PC-3 (cell line): ENCODE data around the gene PHTF2. TPM values are rescaled to one million over a fixed set of nuclear protein-coding genes. Genes with fewer than 3 reads are reported as not detected.

Experiments
- ATAC-seq: fragments of 200-7000 bp; cut with Tn5 transposase; 2 replicates; pipeline ENCODE4 v1.9.1; 2020; ENCODE audit warnings: mild to moderate bottlenecking, moderate library complexity
- Bru-seq: library from RNA; stranded (reverse); fragments of 400-500 nt; gene quantifications from one replicate; lab custom pipeline; 2021; lab: Mats Ljungman, UMichigan
- BruChase-seq, 2 experiments: library from RNA; stranded (reverse); fragments of 400-500 nt; gene quantifications; one replicate each; lab custom pipeline; 2021; lab: Mats Ljungman, UMichigan
- BruUV-seq: library from RNA; stranded (reverse); fragments of 400-500 nt; replicated peaks from 2 replicates; lab custom pipeline; 2021; lab: Mats Ljungman, UMichigan
- CTCF ChIA-PET: fragments of 300-600 bp; sonication (Branson Sonifier 250); formaldehyde crosslinking; loops from one replicate; lab custom pipeline; 2022; ENCODE audit warnings: antibody characterized with exemption; lab: Charles Lee
- POLR2A ChIA-PET: fragments of 300-600 bp; sonication (Branson Sonifier 250); formaldehyde crosslinking; loops from one replicate; lab custom pipeline; 2022; ENCODE audit warnings: antibody characterized with exemption; ENCODE audit not compliant: unreplicated experiment; lab: Charles Lee
- DNase-seq: peaks from one replicate; pipeline ENCODE4 v3.0.0-alpha.2; 2015
- H2AFZ ChIP-seq: fragments of 300-600 bp; sonication (generic); 2 replicates; pipeline ENCODE4 v1.6.0; 2016; ENCODE audit warnings: antibody characterized with exemption, low read length
- H3F3A ChIP-seq: fragments of 300-600 bp; sonication (generic); one replicate; pipeline ENCODE4 v1.6.0; 2017; ENCODE audit warnings: antibody characterized with exemption, low read length, control low read depth, mild to moderate bottlenecking; ENCODE audit not compliant: unreplicated experiment
- H3K27ac ChIP-seq: fragments of 300-600 bp; sonication (generic); 2 replicates; pipeline ENCODE4 v1.5.1; 2016; ENCODE audit warnings: mild to moderate bottlenecking, low read length
- H3K27me3 ChIP-seq: fragments of 300-600 bp; sonication (generic); 2 replicates; pipeline ENCODE4 v1.6.1; 2016; ENCODE audit warnings: low read length, mixed read lengths
- H3K36me3 ChIP-seq: fragments of 300-600 bp; sonication (generic); 2 replicates; pipeline ENCODE4 v1.6.1; 2016; ENCODE audit warnings: low read depth, mixed run types, low read length, mixed read lengths
- H3K4me1 ChIP-seq: fragments of 300-600 bp; sonication (generic); 2 replicates; pipeline ENCODE4 v1.5.1; 2016; ENCODE audit warnings: low read length; ENCODE audit not compliant: insufficient read depth
- H3K4me2 ChIP-seq: fragments of 300-600 bp; sonication (generic); 2 replicates; pipeline ENCODE4 v1.6.0; 2016; ENCODE audit warnings: low read length
- H3K4me3 ChIP-seq: fragments of 300-600 bp; sonication (generic); 2 replicates; pipeline ENCODE4 v1.5.1; 2016; ENCODE audit warnings: mild to moderate bottlenecking, low read length, mixed read lengths
- H3K79me2 ChIP-seq: fragments of 300-600 bp; sonication (generic); 2 replicates; pipeline ENCODE4 v1.6.1; 2017; ENCODE audit warnings: low read length, mixed read lengths
- H3K9ac ChIP-seq: fragments of 300-600 bp; sonication (generic); 2 replicates; pipeline ENCODE4 v1.6.0; 2016; ENCODE audit warnings: mild to moderate bottlenecking, low read length
- H3K9me2 ChIP-seq: fragments of 300-600 bp; sonication (generic); replicated peaks from 2 replicates; pipeline ENCODE4 v1.6.1; 2016; ENCODE audit warnings: mixed run types, low read length, mixed read lengths
- H3K9me3 ChIP-seq: fragments of 300-600 bp; sonication (generic); 2 replicates; pipeline ENCODE4 v1.6.1; 2016; ENCODE audit warnings: low read length, mixed read lengths
- H4K20me1 ChIP-seq: fragments of 300-600 bp; sonication (generic); 2 replicates; pipeline ENCODE4 v1.6.1; 2016; ENCODE audit warnings: low read length, mixed read lengths
- EZH2 ChIP-seq: fragments of 300-600 bp; sonication (generic); IDR thresholded peaks from one replicate; pipeline ENCODE4 v1.6.1; 2017; ENCODE audit warnings: antibody characterized with exemption, mild to moderate bottlenecking, low read length; ENCODE audit not compliant: unreplicated experiment
- EZH2phosphoT487 ChIP-seq: fragments of 300-600 bp; sonication (generic); IDR thresholded peaks from 2 replicates; pipeline ENCODE4 v1.6.1; 2018; ENCODE audit warnings: mild to moderate bottlenecking, antibody characterized with exemption, low read length, borderline replicate concordance
- intact Hi-C: fragments of 100-400 bp; cut with micrococcal nuclease; formaldehyde crosslinking; loops from 2 replicates; pipeline ENCODE4 v1.9.0; 2023
- long read RNA-seq: library from polyadenylated mRNA; unstranded; transcript quantifications from one replicate; pipeline ENCODE4 v2.0.0, GENCODE V29; 2021; ENCODE audit not compliant: unreplicated experiment
- total RNA-seq: library from RNA; depleted of rRNA; stranded (reverse); fragments of >200 nt; gene quantifications from 2 replicates; pipeline ENCODE4 v1.2.3, GENCODE V29; 2014; rRNA removed
- TF ChIP-seq, protein P1 (sequence below): fragments of 300-600 bp; sonication (generic); conservative IDR thresholded peaks from 2 replicates; pipeline ENCODE4 v1.5.1; 2017; ENCODE audit warnings: antibody characterized with exemption, low read depth, mild to moderate bottlenecking, low read length

PHTF2 gene
- total RNA-seq (13.9 and 20.4 TPM in 2 replicates), Bru-seq, nascent RNA (percentile 58 among the genes with signal in this experiment), BruChase-seq, experiment 1, labeled RNA remaining after a 6-hour chase (percentile 58 among the genes with signal in this experiment), BruChase-seq, experiment 2, labeled RNA remaining after a 2-hour chase (percentile 56 among the genes with signal in this experiment)
- long read RNA-seq, full-length matches to known transcripts, result 17 of 26 reads
- long read RNA-seq, partial matches to known transcripts, result 2 of 26 reads
- long read RNA-seq, other reads (novel, unspliced or antisense), result 7 of 26 reads

DNA sequence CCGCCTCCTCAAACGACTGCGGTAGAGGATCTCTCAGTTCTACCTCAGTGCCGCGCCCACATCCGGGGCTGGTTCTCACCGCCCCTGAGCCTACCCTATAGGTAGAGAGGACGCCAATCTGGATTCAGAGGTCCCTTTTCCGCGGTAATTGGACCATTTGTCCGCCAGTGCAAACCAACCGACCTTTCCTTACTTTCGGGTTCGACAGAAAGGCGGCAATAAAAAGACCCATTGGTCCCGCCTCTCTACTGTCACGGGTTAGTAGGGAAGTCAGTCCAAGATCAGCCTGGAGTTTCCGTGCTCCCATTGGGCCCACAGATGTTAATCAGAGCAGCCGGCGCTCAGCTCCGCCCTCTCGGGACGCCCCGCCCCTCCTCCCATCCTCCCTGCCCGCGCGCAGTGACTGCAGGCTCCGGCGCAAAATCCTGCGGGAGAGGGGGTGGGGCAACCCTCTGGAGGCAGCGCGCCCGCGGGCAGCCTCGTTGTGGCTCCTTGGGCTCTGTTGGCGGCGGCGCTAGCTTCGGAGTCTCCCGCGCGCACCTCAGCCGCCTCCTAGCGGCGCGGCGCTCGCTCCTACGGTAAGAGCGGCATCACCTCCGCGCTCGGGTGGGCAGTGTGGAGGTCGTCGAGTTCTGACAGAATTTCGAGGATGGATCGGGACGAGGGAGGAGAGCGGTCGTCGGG is at the start of gene PHTF2, which contains the start of gene TMEM60:
Gene PHTF2 (plus strand): TSS at position 380 of the 684 bp plus-strand sequence.
Gene TMEM60 (minus strand): TSS at position 41 of the 684 bp plus-strand sequence. CDS start 4,061 bp downstream, outside the sequence.
- H3K79me2 ChIP-seq, result peaks cover 65% of the 10 kb centered on the region

GRCh38 chr7:77752016-77752415 is 46.6 kb upstream of the PHTF2 start:
- POLR2A ChIA-PET, result no interaction called here
- H3K9me2 ChIP-seq, result no peaks in the 10 kb centered on the region
- no peaks in the 10 kb centered on the region for H4K20me1 ChIP-seq
- intact Hi-C loops, result loop anchor here (10.0 kb wide), 1 partner anchor 387 kb away; no protein-coding TSS in a partner anchor
- H3K27ac ChIP-seq, result no peak overlapping the region
- no peak for TF ChIP-seq EZH2
- no peak for TF ChIP-seq EZH2phosphoT487
- TF ChIP-seq, protein P1, sequence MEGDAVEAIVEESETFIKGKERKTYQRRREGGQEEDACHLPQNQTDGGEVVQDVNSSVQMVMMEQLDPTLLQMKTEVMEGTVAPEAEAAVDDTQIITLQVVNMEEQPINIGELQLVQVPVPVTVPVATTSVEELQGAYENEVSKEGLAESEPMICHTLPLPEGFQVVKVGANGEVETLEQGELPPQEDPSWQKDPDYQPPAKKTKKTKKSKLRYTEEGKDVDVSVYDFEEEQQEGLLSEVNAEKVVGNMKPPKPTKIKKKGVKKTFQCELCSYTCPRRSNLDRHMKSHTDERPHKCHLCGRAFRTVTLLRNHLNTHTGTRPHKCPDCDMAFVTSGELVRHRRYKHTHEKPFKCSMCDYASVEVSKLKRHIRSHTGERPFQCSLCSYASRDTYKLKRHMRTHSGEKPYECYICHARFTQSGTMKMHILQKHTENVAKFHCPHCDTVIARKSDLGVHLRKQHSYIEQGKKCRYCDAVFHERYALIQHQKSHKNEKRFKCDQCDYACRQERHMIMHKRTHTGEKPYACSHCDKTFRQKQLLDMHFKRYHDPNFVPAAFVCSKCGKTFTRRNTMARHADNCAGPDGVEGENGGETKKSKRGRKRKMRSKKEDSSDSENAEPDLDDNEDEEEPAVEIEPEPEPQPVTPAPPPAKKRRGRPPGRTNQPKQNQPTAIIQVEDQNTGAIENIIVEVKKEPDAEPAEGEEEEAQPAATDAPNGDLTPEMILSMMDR, result no peak
- no peaks in the 10 kb centered on the region for H3K36me3 ChIP-seq
- no peak overlapping the region for H3K4me3 ChIP-seq
- DNase-seq (no peak), ATAC-seq (no peak)
- H3K4me1 ChIP-seq, result peaks cover 10% of the 10 kb centered on the region
- H3K4me2 ChIP-seq, result no peak overlapping the region
- H3K9me3 ChIP-seq, result no peaks in the 10 kb centered on the region
- BruUV-seq, result no TSS peak
- CTCF ChIA-PET, result no interaction called here
- H3K27me3 ChIP-seq, result no peaks in the 10 kb centered on the region
- no peak overlapping the region for H2AFZ ChIP-seq
- no peaks in the 10 kb centered on the region for H3F3A ChIP-seq
- H3K79me2 ChIP-seq, result peaks cover 8% of the 10 kb centered on the region; the same call in 1 of the 2 replicates
- H3K9ac ChIP-seq, result no peak overlapping the region

More for the DNA sequence above, at the start of gene PHTF2, which contains the start of gene TMEM60:
- Histone ChIP-seq H3F3A (no peaks in the 10 kb centered on the region), H3K4me3 (peak within 1 kb of the TSS; percentile 86), H3K27ac (peak within 1 kb of the TSS; percentile 53), H3K4me1 (peaks cover 19% of the 10 kb centered on the region), H3K9me3 (no peaks in the 10 kb centered on the region), H3K36me3 (no peaks in the 10 kb centered on the region), H2AFZ (peak within 1 kb of the TSS; percentile 99), H4K20me1 (0 out of 2 replicates have a peak, but pooled peaks cover 4% of the 10 kb centered on the region), H3K9ac (peak within 1 kb of the TSS; percentile 86), H3K4me2 (peak within 1 kb of the TSS; percentile 90), H3K9me2 (no peaks in the 10 kb centered on the region), H3K27me3 (no peaks in the 10 kb centered on the region)
- DNase-seq (peak; percentile 99), ATAC-seq (peak; percentile 90)
- TF ChIP-seq EZH2phosphoT487 (no peak), EZH2 (no peak)
- TF ChIP-seq, protein P1, result peak; percentile 54
- no TSS peak for BruUV-seq
- CTCF ChIA-PET, result interaction anchor here (0.5 to 1.0 kb wide), 4 partner anchors 13 to 384 kb away, joined by 3 to 13 read pairs (median 3); no protein-coding TSS in a partner anchor
- POLR2A ChIA-PET, result no interaction called here
- intact Hi-C loops, result loop anchor here (1.0 to 2.0 kb wide), 2 partner anchors 102 to 134 kb away; partner anchors contain the start of gene RSBN1L
